Mucosa of rectum (tissue), 2 donors: ENCODE data around the gene PSIP1.

Source experiments
- H3K27ac ChIP-seq, 2 donors: one replicate each; pipeline ENCODE4 v1.7.0; 2013; ENCODE audit warnings: inconsistent platforms in 2 of 2, low read depth in 2 of 2, low read length in 2 of 2
- H3K27me3 ChIP-seq, 2 donors: one replicate each; pipeline ENCODE4 v1.7.0; 2013; ENCODE audit warnings: low read length in 2 of 2; ENCODE audit not compliant: control insufficient read depth in 2 of 2, insufficient read depth in 2 of 2
- H3K36me3 ChIP-seq, 2 donors: one replicate each; pipeline ENCODE4 v1.7.0; 2013; ENCODE audit warnings: low read length in 2 of 2; ENCODE audit not compliant: control insufficient read depth in 2 of 2, insufficient read depth in 2 of 2
- H3K4me1 ChIP-seq, 2 donors: one replicate each; pipeline ENCODE4 v1.7.0; 2013; ENCODE audit warnings: low read length in 2 of 2, mild to moderate bottlenecking in 1 of 2; ENCODE audit not compliant: control insufficient read depth in 2 of 2, insufficient read depth in 2 of 2
- H3K4me3 ChIP-seq, 2 donors: one replicate each; pipeline ENCODE4 v1.7.0; 2013; ENCODE audit warnings: low read length in 2 of 2
- H3K9ac ChIP-seq, 2 donors: one replicate each; pipeline ENCODE4 v1.7.0; 2013; ENCODE audit warnings: low read length in 2 of 2, low read depth in 1 of 2, mild to moderate bottlenecking in 1 of 2
- H3K9me3 ChIP-seq, 2 donors: one replicate each; pipeline ENCODE4 v1.7.0; 2013; ENCODE audit warnings: low read length in 2 of 2; ENCODE audit not compliant: control insufficient read depth in 2 of 2
- donor health status: healthy.
- donor health status: Normal muscosa, but diverticular disease.

Gene PSIP1

GRCh38 chr9:15421532-15421931 is 89.2 kb downstream of the PSIP1 start:
- no peak overlapping the region for H3K4me3 ChIP-seq

GRCh38 chr9:15420796-15421195 is 90.0 kb downstream of the PSIP1 start:
- Histone ChIP-seq H3K27me3 (no peaks in the 10 kb centered on the region), H3K27ac (no peak overlapping the region), H3K4me1 (peaks cover 13 to 15% of the 10 kb centered on the region in 2 donors), H3K36me3 (peaks cover 4 to 5% of the 10 kb centered on the region in 2 donors), H3K9me3 (no peaks in the 10 kb centered on the region), H3K4me3 (no peak overlapping the region), H3K9ac (no peak overlapping the region)

More at GRCh38 chr9:15421532-15421931, 89.2 kb downstream of the PSIP1 start:
- Histone ChIP-seq H3K4me1 (peaks cover 17 to 19% of the 10 kb centered on the region in 2 donors), H3K27ac (peak overlapping the region; percentile 93 to 95), H3K27me3 (no peaks in the 10 kb centered on the region), H3K9ac (no peak overlapping the region), H3K9me3 (no peaks in the 10 kb centered on the region), H3K36me3 (peaks cover 9 to 12% of the 10 kb centered on the region in 2 donors)

- Histone ChIP-seq H3K27ac (no peak overlapping the region), H3K4me1 (peaks cover 7 to 9% of the 10 kb centered on the region in 2 donors), H3K4me3 (no peak overlapping the region), H3K27me3 (no peaks in the 10 kb centered on the region), H3K9ac (no peak overlapping the region), H3K36me3 (no peaks in the 10 kb centered on the region), H3K9me3 (no peaks in the 10 kb centered on the region)
Observed at GRCh38 chr9:15417626-15418025, 93.1 kb downstream of the PSIP1 start.

- H3K27me3 ChIP-seq = no peaks in the 10 kb centered on the region
- no peak overlapping the region for H3K4me3 ChIP-seq
- peaks cover 5% of the 10 kb centered on the region in 2 donors for H3K4me1 ChIP-seq
- H3K9ac ChIP-seq = no peak overlapping the region
- H3K9me3 ChIP-seq = no peaks in the 10 kb centered on the region
- H3K27ac ChIP-seq = no peak overlapping the region
- no peaks in the 10 kb centered on the region for H3K36me3 ChIP-seq
Observed at GRCh38 chr9:15416880-15417279, 93.9 kb downstream of the PSIP1 start.
